ENCODE measurements around the gene FADS2. TPM values are rescaled to one million over a fixed set of nuclear protein-coding genes. Genes with fewer than 3 reads are reported as not detected.

FADS2 gene
- total RNA-seq, 2 donors from 2014 or later = 23.3 to 70.4 TPM

DNA sequence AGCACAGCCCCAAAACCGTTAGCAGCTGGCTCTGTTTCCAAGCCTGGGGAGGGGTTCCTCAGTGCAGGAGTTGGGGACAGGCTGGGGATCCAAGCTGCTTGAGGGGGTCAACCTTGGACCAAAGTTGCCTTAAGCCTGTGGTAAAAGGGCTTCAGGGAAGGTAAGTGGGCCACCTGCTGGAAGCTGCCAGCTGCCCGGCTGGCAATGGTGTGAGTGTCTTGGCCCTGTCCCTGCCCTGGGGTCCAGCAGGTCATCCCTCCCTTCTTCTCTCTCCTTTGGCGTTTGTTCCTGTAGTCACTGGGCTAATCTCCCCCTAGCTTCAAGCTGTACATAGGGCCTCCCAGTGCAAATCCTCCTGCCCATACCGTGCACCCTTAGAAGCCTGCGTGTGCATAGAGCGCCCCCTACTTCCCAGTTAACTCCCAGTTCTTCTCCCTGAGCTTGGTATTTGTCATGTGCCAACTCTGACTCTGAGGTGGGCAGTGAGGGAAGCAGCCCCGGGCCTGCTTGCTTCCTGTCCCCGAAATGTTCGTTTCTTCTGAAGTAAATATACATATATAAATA lies 40.1 kb upstream of the FADS2 start:
- DNase-seq = peak in 1 of 2 donors; percentile 20
- Mint-ChIP-seq H3K36me3 (ENCODE audit: insufficient read depth in 2 of 2) (peaks cover 11% of the 10 kb centered on the region in 2 donors), H3K27me3 (ENCODE audit: low read depth) (no peaks in the 10 kb centered on the region), H3K27ac (no peak overlapping the region), H3K4me3 (no peak overlapping the region), H3K4me1 (ENCODE audit: low read depth) (peaks cover 21% of the 10 kb centered on the region), H3K9me3 (no peaks in the 10 kb centered on the region)
- ATAC-seq (replicated peaks in 1 of 2) = no peak

DNA sequence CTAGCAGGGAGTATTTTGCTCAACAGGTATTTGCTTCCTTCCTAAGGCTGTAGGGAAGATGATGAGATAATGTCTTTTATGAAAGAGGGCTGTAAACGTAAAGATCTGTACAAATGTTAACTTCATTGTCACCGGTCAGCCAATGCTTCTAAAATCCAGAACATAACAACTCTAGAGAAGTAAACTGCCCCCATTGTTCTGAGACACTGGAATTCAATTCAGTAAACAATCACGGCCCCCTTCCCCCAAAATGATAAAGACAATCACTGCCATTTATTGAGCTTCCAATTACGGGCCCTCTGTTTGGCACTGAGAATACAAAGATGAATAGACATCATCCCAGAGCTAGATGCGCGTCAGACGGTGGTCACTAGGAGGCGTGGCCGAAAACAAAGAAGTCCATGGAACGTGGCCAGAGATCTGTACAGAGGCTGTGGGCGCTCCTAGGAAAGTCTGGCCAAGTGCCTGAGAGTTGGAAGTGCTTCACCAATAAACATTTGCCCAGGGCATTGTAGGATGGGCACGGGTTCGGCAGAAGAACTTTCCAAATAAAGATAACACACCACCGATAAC lies 36.3 kb upstream of the FADS2 start:
- peak; percentile 43 to 64 for ATAC-seq (replicated peaks in 1 of 2)
- H3K4me1 Mint-ChIP-seq (ENCODE audit: low read depth) = peaks cover 48% of the 10 kb centered on the region
- H3K27ac Mint-ChIP-seq = peak overlapping the region; percentile 99
- DNase-seq = peak; percentile 65 to 72
- no peaks in the 10 kb centered on the region for H3K9me3 Mint-ChIP-seq
- H3K27me3 Mint-ChIP-seq (ENCODE audit: low read depth) = no peaks in the 10 kb centered on the region
- peaks cover 12 to 22% of the 10 kb centered on the region in 2 donors for H3K36me3 Mint-ChIP-seq (ENCODE audit: insufficient read depth in 2 of 2)
- H3K4me3 Mint-ChIP-seq = peak overlapping the region; percentile 97 to 98

DNA sequence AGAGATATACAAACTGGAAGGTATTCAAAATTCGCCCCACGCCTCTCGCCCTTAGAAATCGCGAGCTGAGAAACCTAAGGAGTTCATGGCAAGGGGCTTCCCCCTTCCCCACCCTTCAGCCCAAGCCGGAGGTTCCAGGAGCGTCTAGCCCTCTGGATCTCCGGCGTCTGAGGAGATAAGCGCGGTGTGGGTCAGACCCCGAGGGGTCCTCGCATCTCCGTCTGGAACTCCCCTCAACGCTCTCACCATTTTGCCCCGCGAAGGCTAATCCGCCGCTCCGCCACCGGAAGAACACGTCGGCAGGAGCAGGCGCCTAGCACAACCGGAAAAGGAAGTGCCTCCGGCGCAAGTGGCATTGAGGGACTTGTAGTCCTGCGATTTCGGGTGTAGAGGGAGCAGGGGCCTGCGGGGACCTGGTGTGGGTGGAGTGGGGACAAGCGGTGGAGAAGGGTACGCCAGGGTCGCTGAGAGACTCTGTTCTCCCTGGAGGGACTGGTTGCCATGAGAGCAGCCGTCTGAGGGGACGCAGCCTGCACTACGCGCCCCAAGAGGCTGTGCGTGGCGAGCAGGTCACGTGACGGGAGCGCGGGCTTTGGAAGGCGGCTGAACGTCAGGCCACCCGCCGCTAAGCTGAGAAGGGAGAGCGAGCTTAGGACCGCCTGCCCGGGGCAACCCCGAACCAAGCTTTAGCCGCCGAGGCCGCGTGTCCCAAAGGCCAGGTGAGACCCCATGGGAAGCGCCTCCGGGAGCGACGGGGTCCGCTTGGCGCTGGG lies 35.6 kb upstream of the FADS2 start, which contains the start of the genes FEN1 and TMEM258:
TSS of gene FEN1 (plus strand) at position 602 of the 773 bp plus-strand sequence. CDS start 2,451 bp downstream, outside the sequence.
TSS of gene TMEM258 (minus strand) at position 290 of the 773 bp plus-strand sequence. CDS start at position 249, 41 bp downstream.
- Mint-ChIP-seq H3K27me3 (ENCODE audit: low read depth) (no peaks in the 10 kb centered on the region), H3K4me1 (ENCODE audit: low read depth) (peaks cover 55% of the 10 kb centered on the region), H3K9me3 (no peaks in the 10 kb centered on the region), H3K36me3 (ENCODE audit: insufficient read depth in 2 of 2) (peaks cover 14 to 27% of the 10 kb centered on the region in 2 donors), H3K4me3 (peak within 1 kb of the TSS; percentile 97 to 98), H3K27ac (peak within 1 kb of the TSS; percentile 99)
- DNase-seq = peak; percentile 89 to 93
- ATAC-seq (replicated peaks in 1 of 2) = peak; percentile 90 to 94

DNA sequence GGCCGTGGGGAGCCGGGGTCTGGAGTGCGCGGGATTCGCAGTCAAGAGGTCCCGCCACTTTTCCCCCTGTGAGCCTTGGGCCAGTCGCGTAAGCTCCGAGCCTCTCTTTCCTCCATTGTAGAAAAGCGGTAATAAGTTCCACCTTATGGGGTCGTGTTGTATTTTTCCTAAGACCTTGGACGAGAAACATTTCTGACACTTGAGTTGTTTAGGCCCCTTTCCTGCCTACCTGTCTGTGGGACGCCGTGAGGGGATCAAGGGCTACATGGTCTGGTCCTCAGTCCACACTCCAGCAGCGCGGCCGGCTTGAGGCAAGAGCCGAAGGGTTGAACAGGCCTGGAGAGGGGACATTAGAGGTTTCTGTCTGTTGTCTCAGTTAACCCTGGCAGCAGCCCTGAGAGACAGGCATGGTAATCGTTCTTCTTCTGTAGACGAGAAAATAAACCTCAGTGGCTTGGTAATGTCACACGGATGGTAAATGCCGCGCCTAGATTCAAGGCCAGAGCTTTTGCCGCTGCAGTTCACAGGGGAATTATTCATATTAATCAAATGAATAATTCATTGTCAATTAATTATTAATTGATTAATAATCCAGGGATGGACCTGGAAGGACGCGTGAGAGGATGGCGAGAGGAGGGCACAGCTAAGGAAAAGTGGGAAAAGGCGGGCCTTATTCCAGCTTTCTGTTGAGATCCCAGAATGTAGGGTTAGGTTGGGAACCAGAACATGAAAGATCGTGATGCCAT lies 34.8 kb upstream of the FADS2 start:
- no peaks in the 10 kb centered on the region for H3K27me3 Mint-ChIP-seq (ENCODE audit: low read depth)
- peak overlapping the region; percentile 99 for H3K27ac Mint-ChIP-seq
- H3K9me3 Mint-ChIP-seq = no peaks in the 10 kb centered on the region
- H3K4me1 Mint-ChIP-seq (ENCODE audit: low read depth) = peaks cover 56% of the 10 kb centered on the region
- DNase-seq = peak in 1 of 2 donors; percentile 14
- peaks cover 14 to 29% of the 10 kb centered on the region in 2 donors for H3K36me3 Mint-ChIP-seq (ENCODE audit: insufficient read depth in 2 of 2)
- H3K4me3 Mint-ChIP-seq = peak overlapping the region; percentile 97 to 98
- peak; percentile 2 to 3 for ATAC-seq (replicated peaks in 1 of 2)

DNA sequence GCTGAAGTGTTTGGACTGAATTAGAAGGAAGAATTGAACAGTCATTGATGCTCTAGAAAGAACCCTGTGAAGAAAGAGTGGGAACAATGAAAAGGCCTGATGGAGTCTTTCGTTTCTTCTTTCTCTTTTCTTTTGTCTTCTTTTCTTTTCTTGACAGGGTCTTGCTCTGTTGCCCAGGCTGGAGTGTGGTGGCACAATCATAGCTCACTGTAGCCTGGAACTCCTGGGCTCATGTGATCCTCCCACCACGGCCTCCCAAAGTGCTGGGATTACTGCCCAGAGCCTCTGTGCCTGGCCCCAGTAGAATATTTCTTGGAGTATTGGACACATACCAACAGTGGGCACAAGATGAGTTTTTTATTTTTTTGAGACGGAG lies 34.3 kb upstream of the FADS2 start:
- ATAC-seq (replicated peaks in 1 of 2) (no peak), DNase-seq (no peak)
- H3K27me3 Mint-ChIP-seq (ENCODE audit: low read depth) = no peaks in the 10 kb centered on the region
- peaks cover 56% of the 10 kb centered on the region for H3K4me1 Mint-ChIP-seq (ENCODE audit: low read depth)
- peak overlapping the region; percentile 97 to 98 for H3K4me3 Mint-ChIP-seq
- no peaks in the 10 kb centered on the region for H3K9me3 Mint-ChIP-seq
- H3K27ac Mint-ChIP-seq = peak overlapping the region; percentile 90
- H3K36me3 Mint-ChIP-seq (ENCODE audit: insufficient read depth in 2 of 2) = peaks cover 11 to 30% of the 10 kb centered on the region in 2 donors

DNA sequence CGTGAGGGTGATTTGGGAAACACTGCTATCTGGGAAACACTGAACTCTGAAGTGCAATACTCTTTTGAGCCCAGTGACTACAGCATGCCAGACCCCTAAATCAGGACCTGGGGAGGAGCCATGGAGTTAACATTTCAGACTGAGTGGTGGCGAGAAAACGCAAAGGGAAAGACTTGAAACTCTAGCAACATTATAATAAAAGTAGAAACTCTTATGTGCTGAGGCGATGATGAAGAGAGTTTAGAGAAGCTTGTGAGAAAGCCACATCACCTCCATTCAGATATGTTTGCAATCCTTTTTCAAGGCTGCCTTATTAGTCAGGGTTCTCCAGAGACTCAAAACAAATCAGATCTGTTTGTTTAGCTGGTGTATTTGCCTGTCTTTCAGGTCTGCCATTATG lies 33.5 kb upstream of the FADS2 start:
- no peak for DNase-seq
- Mint-ChIP-seq H3K27me3 (ENCODE audit: low read depth) (no peaks in the 10 kb centered on the region), H3K27ac (no peak overlapping the region), H3K36me3 (ENCODE audit: insufficient read depth in 2 of 2) (peaks cover 10 to 31% of the 10 kb centered on the region in 2 donors), H3K4me3 (peak overlapping the region; percentile 27 to 98), H3K9me3 (no peaks in the 10 kb centered on the region), H3K4me1 (ENCODE audit: low read depth) (peaks cover 57% of the 10 kb centered on the region)
- ATAC-seq (replicated peaks in 1 of 2) = no peak

DNA sequence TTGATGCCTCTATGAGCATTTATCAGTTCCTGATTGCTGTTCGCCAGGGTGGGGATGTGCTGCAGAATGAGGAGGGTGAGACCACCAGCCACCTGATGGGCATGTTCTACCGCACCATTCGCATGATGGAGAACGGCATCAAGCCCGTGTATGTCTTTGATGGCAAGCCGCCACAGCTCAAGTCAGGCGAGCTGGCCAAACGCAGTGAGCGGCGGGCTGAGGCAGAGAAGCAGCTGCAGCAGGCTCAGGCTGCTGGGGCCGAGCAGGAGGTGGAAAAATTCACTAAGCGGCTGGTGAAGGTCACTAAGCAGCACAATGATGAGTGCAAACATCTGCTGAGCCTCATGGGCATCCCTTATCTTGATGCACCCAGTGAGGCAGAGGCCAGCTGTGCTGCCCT lies 32.6 kb upstream of the FADS2 start:
- Mint-ChIP-seq H3K27ac (no peak overlapping the region), H3K36me3 (ENCODE audit: insufficient read depth in 2 of 2) (peaks cover 7 to 33% of the 10 kb centered on the region in 2 donors), H3K27me3 (ENCODE audit: low read depth) (no peaks in the 10 kb centered on the region), H3K4me3 (peak overlapping the region in 1 of 2 donors; percentile 21), H3K4me1 (ENCODE audit: low read depth) (peaks cover 52% of the 10 kb centered on the region), H3K9me3 (no peaks in the 10 kb centered on the region)
- no peak for ATAC-seq (replicated peaks in 1 of 2)
- no peak for DNase-seq

DNA sequence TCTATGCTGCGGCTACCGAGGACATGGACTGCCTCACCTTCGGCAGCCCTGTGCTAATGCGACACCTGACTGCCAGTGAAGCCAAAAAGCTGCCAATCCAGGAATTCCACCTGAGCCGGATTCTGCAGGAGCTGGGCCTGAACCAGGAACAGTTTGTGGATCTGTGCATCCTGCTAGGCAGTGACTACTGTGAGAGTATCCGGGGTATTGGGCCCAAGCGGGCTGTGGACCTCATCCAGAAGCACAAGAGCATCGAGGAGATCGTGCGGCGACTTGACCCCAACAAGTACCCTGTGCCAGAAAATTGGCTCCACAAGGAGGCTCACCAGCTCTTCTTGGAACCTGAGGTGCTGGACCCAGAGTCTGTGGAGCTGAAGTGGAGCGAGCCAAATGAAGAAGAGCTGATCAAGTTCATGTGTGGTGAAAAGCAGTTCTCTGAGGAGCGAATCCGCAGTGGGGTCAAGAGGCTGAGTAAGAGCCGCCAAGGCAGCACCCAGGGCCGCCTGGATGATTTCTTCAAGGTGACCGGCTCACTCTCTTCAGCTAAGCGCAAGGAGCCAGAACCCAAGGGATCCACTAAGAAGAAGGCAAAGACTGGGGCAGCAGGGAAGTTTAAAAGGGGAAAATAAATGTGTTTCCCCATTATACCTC lies 32.1 kb upstream of the FADS2 start:
- H3K4me1 Mint-ChIP-seq (ENCODE audit: low read depth) = peaks cover 55% of the 10 kb centered on the region
- H3K9me3 Mint-ChIP-seq = no peaks in the 10 kb centered on the region
- H3K27ac Mint-ChIP-seq = no peak overlapping the region
- no peak for DNase-seq
- ATAC-seq (replicated peaks in 1 of 2) = no peak
- H3K36me3 Mint-ChIP-seq (ENCODE audit: insufficient read depth in 2 of 2) = peaks cover 7 to 34% of the 10 kb centered on the region in 2 donors
- H3K4me3 Mint-ChIP-seq = no peak overlapping the region
- H3K27me3 Mint-ChIP-seq (ENCODE audit: low read depth) = no peaks in the 10 kb centered on the region

DNA sequence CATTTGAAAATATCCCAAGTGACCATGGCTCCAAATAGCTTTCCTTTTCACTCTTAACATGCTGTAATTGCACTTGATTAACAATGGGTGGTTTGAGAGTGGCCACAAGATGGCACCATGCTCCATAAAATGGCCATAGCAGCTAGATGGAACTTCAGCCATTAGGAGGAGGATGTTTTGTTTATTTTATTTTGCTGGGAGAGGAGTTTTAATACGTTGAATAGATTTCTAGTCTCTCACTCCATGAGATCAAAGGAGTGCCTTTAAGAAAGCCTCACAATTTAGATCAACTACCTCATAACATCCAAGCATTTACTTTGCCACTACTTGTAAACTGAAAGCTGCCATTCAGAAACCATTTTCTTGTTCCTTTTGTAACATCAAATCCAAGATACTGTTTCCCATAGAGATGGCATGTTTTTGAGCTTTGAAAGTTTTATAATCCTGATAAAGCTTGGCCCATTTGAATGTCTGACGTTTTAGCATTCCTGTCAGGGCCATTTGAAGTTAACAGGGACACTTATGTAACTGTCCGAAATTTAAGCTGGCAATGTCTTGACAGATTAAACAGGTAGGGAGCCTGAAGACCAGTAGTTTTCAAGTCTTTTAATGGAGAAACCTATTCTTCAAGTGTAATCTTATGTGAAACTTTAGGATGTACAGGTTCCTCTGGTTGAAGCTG lies 30.7 kb upstream of the FADS2 start:
- peak overlapping the region; percentile 2 for H3K27ac Mint-ChIP-seq
- no peaks in the 10 kb centered on the region for H3K27me3 Mint-ChIP-seq (ENCODE audit: low read depth)
- no peaks in the 10 kb centered on the region for H3K9me3 Mint-ChIP-seq
- DNase-seq (peak; percentile 58 to 69), ATAC-seq (replicated peaks in 1 of 2) (no peak)
- H3K36me3 Mint-ChIP-seq (ENCODE audit: insufficient read depth in 2 of 2) = peaks cover 4 to 33% of the 10 kb centered on the region in 2 donors
- peaks cover 47% of the 10 kb centered on the region for H3K4me1 Mint-ChIP-seq (ENCODE audit: low read depth)
- peak overlapping the region in 1 of 2 donors; percentile 20 for H3K4me3 Mint-ChIP-seq

DNA sequence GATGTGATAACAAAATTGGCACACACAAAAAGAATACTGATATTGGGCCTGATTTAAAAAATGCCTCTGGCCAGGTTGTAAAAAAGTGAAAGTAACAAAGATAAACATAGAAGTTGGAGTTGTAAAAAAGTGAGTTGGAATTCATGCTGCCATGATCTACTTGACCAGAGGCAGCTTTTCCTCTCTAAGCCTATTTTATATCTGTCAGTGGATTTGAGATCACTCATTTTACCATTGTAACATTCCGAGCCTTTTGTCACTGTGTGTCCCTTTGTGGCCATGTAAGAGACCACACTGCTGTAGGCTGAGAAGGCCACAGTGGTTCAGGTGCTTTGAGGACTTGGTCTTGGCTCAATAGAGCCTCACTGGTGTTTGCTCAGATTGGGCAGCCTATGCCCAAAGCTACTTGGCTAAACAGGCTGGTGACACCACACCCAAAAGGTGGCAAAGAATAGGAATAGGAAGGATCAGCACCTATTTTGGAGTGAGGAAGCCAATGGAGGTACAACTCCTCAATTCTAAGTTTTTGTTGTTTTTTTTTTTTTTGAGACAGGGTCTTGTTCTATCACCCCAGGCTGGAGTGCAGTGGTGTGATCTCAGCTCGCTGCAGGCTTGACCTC lies 28.3 kb upstream of the FADS2 start:
- H3K9me3 Mint-ChIP-seq = no peaks in the 10 kb centered on the region
- peaks cover 1 to 37% of the 10 kb centered on the region in 2 donors for H3K36me3 Mint-ChIP-seq (ENCODE audit: insufficient read depth in 2 of 2)
- H3K4me1 Mint-ChIP-seq (ENCODE audit: low read depth) = peaks cover 38% of the 10 kb centered on the region
- no peak overlapping the region for H3K4me3 Mint-ChIP-seq
- no peak overlapping the region for H3K27ac Mint-ChIP-seq
- no peaks in the 10 kb centered on the region for H3K27me3 Mint-ChIP-seq (ENCODE audit: low read depth)
- DNase-seq (no peak), ATAC-seq (replicated peaks in 1 of 2) (no peak)

DNA sequence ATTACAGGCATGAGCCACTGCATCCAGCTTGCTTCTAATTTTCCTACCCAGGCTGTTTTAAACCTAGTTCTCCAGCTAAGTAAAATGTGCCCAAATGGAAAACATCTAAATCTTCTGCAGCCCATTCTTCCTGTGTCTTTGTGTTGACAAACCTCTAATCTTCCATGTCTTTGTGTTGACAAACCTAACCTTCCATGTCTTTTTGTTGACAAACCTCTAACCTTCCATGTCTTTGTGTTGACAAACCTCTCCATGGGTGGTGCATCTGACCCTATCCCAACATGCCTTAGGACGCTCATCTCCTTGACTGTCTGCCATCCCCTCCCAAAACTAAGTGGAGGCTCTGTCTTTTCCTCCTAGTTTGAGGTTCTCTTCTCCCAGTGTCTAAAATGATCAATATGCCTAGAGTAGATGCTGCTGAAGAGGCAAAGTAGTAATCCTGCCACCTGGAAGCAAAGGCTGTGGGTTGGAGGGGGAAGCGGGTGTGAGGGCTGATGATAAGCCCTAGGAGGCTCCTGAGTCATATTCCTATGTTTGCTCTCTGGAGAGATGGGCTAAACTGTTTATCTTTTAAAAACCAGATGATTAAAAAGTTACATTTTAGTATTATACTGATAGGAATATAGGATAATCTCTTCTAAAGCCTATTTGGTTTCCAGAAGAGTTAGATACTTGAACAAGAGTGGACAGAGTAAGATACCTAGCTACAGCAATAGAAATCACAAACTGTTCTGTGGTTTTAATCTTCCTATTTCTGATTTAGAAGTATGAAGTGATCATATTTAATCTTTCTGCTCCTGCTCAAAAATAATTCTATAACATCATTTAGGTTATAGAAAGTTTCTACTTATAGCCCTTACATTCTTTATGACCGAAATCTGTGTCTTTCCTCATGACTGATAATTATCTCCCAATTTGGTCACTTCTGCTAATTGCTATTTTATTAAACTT lies 27.5 kb upstream of the FADS2 start:
- H3K27me3 Mint-ChIP-seq (ENCODE audit: low read depth) = no peaks in the 10 kb centered on the region
- peaks cover 1 to 33% of the 10 kb centered on the region in 2 donors for H3K36me3 Mint-ChIP-seq (ENCODE audit: insufficient read depth in 2 of 2)
- DNase-seq (no peak), ATAC-seq (replicated peaks in 1 of 2) (no peak)
- no peak overlapping the region for H3K4me3 Mint-ChIP-seq
- H3K9me3 Mint-ChIP-seq = no peaks in the 10 kb centered on the region
- peak overlapping the region; percentile 2 for H3K27ac Mint-ChIP-seq
- H3K4me1 Mint-ChIP-seq (ENCODE audit: low read depth) = peaks cover 31% of the 10 kb centered on the region

Data from activated T-cell treated with anti-CD3 and anti-CD28 coated beads, Interleukin-2, amount 50 U/mL, for 72 hours (primary cell).